Measurements from ENCODE around the gene WDPCP.
"Not testable (repeated sequence)": the region's sequence is repeated elsewhere in the genome, so short reads cannot be mapped to it uniquely, and the experiment has no call there.

WDPCP gene

DNA sequence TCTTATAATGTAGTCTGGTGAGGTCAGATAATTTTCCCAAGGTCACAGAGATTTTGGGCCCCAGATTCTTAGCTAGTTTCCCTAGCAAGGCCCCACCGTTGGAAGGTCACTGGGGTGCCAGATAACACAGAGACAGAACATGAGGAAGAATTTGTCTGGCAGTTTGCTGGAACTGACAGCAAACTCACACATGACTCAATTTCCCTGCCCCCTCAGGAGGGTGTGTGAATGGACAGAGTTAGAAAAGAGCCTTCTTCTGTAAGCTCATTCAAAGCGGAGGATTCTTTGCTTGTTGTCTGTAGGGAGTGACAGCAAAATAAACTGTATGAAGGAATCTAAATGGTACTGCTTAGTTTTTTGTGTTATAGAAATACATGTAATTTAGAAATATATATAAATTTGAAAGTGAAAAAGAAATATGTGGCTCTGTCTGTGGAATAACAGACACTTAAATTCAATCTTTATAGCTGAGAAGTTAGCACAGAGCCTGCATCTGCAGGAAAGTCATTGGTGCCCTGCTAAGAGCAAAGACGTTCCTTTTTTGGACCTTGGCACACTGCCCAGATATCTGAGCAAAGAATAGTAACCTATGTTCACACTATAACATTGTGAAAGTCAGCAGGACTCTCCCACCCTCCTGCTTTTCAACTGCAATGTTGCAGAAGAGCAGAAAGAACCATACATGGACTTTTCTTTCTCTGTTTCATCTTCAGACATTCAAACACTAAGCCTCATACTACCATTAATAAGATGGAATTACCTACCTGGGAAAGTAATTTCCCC lies 2.5 kb upstream of the WDPCP start:
- no peak for DNase-seq (ENCODE audit: low read depth)

DNA sequence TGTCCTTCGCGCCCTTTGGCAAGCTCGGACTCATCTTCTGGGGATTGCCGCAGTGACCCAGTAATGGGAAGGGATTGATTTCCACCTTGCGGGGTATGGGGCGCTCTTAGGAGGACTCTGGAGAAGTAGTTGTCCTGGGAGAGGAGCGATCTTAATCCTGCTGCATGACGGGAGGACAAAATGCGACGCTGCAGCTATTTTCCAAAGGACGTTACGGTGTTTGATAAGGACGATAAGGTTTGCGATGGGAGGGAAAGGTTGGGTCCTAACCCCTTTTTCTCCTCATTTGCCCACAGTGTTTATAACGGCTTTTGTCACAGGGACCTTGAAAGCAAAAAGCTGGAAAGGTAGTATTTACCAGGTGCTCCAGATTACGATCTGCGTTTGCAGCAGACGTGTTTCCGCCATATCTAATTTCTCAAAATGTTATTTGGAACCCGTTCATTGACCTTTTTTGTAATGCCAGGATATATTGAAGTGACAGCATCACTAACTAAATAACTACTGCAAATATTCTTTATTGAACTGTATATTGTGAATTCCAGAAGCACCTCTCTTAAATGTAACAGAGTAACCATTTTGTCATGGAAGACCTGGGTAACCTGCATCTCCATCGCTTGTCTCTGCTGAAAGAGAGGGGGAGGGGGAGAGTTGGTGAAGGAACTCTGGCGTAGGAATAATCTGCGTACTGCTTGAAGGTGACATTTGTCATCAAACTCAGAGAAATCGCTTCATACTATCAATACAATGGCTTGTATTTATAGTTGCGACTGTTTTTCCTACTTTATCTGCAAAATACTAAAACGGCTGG lies 1.1 kb upstream of the WDPCP start:
- no peak for DNase-seq (ENCODE audit: low read depth)

DNA sequence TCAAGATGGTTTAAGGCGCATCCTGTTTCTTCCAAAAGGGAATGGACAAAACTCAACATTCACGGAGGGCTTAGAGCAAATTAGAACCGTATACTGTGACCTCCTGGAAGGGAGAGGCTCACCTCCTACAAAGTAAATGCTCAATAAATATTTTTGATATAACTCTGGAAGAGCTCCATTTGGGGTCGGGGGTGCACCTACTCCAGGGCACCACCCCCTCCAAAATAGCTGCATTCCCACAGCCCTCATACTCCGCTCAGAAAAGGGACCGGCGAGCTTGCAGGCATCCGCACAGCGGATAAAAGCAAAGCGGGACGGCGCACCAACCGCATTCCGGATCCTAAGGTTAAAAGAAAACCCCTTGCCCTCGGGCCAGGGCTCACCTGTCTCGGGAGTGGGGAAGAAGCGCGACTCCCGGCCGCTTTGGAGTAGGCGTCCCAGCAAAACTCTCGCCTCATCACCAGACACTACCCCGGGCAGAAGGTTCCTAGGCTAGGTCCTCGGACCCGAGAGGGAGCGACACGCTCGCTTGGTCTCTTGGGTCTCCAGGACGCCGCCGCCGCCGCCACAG lies 378 bp downstream of the WDPCP start:
- DNase-seq (ENCODE audit: low read depth) = no peak

DNA sequence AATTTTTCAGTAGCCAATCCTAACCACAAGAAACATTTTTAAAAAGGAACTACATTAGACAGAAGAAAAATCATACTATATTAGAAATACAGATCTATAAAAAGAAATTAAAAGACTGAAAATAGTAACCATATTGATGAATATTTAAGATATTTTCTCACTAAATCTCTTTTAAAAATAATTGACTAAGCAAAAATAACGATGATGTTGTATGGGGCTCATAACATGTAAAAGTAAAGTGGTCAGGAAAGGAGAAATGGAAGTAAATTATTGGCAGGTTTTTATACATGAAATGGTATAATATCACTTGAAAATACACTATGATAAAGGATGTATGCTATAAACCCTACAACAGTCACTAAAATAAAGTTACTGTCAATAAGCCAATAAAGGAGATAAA lies 5.4 kb downstream of the WDPCP start:
- no peak for DNase-seq (ENCODE audit: low read depth)

DNA sequence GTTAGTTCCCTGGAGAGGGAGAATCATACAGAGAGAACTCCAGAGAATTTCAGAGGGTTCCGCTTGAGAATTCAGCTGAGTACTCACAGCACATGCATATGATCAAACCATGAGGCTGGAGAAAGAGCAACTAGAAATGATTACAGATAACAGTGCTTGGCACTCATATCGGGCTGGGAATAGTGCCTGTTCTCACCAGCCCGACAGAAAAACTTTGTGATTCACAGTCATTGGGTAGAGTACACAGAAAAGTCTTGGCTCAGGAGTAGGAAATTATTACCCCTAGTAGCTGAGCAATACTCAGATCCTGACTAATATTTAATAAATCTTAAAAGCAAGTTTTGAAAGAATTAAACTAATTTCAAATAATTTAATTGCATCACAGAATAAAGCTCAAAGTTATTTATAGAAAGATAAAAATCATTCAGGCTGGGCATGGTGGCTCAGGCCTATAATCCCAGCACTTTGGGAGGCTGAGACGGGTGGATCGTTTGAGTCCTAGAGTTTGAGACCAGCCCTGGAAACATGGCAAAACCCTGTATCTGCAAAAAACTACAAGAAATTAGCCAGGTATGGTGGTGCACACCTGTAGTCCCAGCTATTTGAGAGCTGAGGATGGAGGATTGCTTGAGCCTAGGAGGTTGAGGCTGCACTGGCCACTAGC lies 6.8 kb downstream of the WDPCP start:
- DNase-seq (ENCODE audit: low read depth) = no peak

DNA sequence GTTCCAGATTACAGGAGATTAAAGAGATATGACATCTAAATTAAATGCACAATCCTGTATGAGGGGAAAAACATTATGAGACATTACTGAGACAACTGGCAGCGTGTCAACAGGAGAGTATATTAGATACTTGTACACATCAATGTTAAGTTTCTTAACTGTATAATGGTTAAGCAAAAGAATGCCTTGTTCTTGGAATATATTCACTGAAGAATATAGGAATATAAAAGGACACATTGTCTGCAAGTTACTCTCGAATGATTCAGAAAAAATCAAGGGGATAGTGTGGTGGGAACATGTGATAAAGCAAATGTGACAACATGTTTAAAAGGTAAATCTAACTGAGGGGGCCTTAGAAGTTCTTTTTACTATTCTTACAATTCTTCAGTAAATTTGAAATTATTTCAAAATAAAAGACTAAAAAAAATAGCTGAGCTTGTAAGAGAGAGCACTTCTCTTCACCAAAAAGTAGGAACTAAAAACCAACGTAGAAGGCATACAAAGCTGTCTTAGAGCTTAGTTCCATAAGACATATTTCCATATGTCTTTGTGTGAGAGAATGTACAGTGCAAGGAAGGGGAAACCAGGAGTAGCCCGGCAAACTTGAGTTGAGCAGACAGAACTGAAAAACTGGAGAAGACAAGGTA lies 7.5 kb downstream of the WDPCP start:
- DNase-seq (ENCODE audit: low read depth) = no peak

DNA sequence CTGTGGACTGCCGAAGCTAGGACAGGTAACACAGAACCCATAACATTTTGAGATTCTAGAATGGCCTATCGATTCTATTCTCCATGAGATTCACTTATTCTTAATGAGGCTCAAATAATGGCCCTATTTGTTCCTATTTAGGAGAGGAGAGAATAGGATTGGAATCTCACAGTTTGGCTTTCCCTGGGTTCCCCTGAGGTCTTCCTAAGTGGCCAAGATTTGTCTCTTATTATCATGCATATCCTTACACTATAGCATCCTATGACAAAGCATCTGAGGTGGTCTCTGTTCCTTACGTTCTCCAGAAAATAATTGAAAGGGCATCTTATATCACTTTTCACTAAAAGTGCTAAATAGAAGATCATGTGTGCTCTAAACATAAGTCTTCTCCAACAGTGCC lies 9.5 kb downstream of the WDPCP start:
- DNase-seq (ENCODE audit: low read depth) = no peak

DNA sequence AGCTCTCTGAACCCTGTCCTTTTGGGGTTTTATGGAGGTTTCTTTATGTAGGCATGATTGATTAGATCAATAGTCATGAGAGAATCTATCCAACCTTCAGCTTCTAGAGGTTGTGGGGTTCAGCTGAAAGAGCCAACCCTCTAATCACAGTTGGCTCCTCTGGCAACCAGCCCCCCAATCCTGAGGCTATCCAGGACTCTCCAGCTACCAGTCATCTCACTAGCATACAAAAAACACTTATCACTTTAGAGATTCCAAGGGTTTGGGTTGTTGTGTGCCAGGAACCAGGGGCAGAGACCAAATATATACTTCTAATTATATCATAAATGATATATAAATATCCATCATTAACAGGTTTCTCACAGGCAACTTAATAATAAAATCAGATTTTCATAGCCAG lies 11.7 kb downstream of the WDPCP start:
- DNase-seq (ENCODE audit: low read depth) = no peak

DNA sequence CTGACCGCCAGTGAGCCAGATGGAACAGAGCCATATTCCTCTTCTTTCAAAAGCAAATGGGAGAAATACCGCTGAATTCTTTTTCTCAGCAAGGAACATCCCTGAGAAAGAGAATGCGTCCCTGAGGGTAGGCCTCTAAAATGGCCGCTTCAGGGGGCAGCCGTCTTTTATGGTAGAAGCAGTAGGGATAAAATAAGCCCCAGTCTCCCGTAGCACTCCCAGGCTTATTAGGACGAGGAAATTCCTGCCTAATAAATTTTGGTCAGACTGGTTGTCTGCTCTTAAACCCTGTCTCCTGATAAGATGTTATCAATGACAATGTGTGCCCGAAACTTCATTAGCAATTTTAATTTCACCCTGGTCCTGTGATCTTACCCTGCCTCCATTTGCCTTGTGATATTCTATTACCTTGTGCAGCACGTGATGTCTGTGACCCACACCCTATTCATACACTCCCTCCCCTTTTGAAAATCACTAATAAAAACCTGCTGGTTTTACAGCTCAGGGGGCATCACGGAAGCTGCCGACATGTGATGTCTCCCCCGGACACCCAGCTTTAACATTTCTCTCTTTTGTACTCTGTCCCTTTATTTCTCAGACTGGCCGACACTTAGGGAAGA lies 14.4 kb downstream of the WDPCP start:
- DNase-seq (ENCODE audit: low read depth) = not testable (repeated sequence)

DNA sequence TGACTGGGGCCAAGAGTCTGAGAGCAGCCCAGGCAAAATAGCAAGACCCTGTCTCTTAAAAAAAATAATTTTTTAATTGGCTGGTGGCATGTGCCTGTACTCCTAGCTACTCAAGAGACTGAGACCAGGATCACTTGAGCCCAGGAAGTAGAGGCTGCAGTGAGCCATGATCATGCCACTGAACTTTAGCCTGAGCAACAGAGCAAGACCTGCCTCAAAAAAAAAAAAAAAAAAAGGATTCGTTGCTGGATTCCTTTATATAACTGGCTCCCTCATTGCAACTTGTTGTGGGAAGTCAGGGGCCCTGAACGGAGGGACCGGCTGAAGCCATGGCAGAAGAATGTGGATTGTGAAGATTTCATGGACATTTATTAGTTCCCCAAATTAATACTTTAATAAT lies 15.3 kb downstream of the WDPCP start:
- DNase-seq (ENCODE audit: low read depth) = not testable (repeated sequence)

DNA sequence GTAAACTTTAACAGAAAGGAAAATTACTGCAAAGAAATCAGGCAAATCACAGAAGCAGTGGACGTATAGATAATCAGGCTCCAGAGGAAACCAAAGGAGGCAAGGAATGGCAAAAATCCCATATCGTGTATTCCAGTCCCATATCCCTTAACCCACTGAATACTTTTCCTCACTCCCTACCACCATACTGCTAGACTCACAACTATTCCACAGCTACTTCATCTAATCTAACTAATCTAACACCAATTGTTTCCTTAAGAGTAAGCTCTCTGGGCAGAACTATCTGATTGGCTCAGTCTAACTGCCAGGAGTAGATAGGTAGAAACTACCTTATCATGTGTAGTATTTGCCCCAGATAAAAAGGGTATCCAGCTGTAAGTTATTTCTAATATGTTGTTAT lies 16.3 kb downstream of the WDPCP start:
- DNase-seq (ENCODE audit: low read depth) = no peak

DNA sequence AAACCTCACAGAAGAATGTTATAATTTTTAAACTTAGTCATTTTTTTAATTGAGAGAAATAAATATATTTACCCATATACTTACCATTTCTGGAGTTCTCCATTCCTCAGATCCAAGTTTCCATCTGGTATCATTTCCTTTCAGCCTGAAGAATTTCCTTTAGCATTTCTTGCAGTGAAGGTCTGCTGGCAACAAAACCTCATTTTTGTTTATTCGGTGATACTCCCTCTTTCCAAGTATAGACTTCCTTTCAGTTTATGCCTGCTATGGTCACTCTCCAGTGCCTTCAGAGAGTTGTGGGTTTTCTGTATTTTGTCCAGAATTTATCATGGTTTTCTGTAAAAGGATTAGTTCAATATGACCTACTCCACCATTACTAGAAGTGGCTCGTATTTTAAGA lies 17.0 kb downstream of the WDPCP start:
- no peak for DNase-seq (ENCODE audit: low read depth)

DNA sequence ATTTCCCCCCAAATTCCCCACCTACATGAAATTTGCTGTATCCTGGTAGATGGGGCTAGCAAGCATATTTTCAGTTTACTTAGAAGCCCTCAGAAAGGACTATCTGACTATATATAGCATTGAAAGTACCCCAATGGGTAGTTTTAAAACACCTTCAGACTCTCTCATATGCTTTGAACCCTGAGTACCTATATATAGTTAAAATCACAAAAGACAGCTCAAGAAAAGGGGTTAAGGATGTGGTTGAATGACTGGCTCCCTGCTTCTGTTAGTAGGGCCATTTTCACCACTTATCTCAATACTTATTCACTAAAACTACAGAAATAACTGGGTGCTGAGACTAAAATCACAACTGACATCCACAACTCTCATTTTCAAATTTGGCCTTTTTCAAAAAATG lies 18.5 kb downstream of the WDPCP start:
- no peak for DNase-seq (ENCODE audit: low read depth)

DNA sequence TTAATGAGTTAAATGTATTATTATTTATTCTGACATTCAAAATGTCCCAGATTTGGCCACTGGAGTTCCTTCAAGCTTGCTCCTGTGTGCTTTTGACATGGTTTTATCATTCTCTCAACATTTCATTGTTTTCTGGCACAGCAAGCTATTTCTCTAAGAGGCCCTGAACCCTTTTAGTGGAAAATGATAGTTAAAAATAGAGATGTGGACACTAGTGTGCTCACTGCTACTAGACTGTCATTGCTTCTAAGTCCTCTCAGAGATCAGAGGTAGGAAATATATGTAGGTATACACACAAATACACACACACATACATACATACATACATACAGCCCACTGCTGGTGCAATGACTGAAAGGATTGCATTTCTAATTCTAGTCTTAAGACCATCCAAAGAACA lies 25.5 kb downstream of the WDPCP start:
- no peak for DNase-seq (ENCODE audit: low read depth)

DNA sequence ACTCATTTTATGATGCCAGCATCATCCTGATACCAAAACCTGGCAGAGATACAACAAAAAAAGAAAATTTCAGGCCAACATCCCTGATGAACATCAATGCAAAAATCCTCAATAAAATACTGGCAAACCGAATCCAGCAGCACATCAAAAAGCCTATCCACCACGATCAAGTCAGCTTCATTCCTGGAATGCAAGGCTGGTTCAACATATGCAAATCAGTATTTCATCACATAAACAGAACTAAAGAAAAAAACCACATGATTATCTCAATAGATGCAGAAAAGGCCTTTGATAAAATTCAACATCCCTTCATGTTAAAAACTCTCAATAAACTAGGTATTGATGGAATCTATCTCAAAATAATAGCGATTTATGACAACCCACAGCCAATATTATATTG lies 29.4 kb downstream of the WDPCP start:
- not testable (repeated sequence) for DNase-seq (ENCODE audit: low read depth)

DNA sequence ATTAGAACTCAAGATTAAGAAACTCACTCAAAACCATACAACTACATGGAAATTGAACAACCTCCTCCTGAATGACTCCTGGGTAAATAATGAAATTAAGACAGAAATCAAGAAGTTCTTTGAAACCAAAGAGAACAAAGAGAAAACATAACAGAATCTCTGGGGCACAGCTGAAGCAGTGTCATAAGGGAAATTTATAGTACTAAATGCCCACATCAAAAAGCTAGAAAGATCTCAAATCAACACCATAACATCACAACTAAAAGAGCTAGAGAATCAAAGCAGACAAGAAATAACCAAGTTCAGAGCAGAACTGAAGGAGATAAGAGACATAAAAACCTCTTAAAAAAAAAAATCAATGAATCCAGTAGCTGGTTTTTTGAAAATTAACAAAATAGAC lies 30.5 kb downstream of the WDPCP start:
- DNase-seq (ENCODE audit: low read depth) = not testable (repeated sequence)

DNA sequence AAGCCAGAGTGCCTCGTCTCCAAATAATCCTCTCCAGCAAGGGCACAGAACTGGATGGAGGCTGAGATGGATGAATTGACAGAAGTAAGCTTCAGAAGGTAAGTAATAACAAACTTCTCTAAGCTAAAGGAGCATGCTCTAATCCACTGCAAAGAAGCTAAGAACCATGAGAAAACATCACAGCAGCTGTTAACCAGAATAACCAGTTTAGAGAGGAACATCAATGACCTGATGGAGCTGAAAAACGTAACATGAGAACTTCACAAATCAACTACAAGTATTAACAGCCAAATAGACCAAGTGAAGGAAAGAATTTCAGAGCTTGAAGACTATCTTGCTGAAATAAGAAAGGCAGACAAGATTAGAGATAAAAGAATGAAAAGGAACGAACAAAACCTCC lies 32.3 kb downstream of the WDPCP start:
- DNase-seq (ENCODE audit: low read depth) = no peak

DNA sequence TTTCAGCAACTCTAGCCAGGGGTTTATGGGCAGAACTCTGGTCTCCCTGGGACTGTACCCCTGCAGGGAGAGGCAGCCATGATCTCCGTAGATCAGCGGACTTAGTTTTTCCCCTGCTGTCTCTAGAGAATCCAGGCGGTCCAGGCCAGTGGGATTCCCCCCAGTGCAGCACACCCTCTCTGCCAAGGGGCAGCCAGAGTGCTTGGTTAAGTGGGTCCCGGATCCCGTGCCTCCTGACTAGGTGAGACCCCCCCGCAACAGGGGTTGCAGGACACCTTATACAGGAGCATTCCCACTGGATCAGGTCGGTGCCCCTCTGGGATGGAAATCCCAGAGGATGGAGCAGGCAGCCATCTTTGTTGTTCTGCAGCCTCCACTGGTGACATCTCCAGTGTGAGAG lies 33.0 kb downstream of the WDPCP start:
- no peak for DNase-seq (ENCODE audit: low read depth)

DNA sequence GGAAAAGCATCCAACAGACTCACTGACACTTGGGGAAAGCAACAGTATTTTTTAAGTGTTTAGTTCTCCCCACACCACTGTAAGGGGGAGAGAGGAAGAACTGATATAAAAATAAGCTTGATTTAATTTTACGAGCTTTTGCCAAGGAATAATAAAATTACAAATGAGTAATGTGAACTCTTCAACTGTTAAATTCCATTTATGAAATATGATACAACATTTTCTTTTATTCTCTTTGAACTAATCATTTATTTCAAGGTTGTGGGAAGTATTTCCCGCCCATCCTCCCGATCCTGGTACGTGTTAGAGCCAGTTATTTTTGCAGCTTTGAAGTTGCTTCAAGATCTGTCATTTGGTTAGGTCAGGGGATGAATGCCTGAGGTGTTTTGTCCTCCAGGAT lies 35.2 kb downstream of the WDPCP start:
- DNase-seq (ENCODE audit: low read depth) = no peak

DNA sequence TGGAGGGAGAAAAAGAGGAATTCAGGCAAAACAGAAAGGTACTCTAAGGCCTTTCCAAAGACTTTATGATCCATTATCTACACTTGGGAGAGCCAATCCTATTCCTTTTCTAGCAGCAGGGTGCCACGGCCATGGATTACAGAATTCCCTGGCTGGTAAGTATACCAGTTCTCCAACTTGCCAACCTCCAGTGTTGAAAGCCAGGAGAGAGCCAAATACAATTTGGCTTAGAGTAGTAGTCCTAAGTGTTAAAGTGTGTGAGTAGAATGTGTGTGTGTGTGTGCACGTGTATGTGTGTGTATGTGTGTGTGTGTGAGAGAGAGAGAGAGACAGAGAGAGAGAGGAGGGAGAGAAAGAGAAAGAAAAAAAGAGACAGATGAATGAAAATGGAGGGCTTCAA lies 43.3 kb downstream of the WDPCP start:
- no peak for DNase-seq (ENCODE audit: low read depth)

DNA sequence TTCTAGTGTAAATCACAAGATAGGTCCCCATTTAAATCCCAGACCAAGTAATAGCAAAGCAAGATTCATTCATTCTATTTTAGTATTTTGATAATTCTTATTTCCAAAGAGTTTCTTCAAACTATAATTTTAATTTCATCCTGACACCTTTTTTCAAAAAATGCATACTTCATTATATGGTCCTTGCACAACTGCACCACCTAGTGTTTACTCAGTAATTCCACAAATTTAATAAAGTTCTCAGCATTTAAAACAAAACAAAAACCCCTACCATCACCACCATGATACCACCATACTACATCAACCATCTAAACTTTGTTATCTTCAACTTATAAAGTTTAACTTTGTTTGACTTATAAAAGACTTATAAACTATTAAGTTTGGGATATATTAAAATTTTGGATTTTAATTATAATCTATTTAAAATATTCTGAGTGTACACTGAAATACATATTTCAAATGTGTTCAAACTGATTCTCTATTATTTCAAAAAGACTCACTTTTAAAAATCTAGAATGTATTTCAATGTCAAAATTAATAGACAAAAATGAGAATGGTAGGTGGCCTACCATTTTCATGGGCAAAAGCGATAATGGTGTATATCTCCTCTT lies 44.2 kb downstream of the WDPCP start:
- DNase-seq (ENCODE audit: low read depth) = no peak
